HG03457 (cell line): ENCODE results near the gene RTP4.
A peak's percentile ranks its signal among the peaks of the same experiment; 100 is the strongest.
"Not testable (repeated sequence)": the region's sequence is repeated elsewhere in the genome, so short reads cannot be mapped to it uniquely, and the experiment has no call there.

Experiments used
- ATAC-seq: cut with Tn5 transposase; IDR thresholded peaks from one replicate; pipeline ENCODE4 v1.9.1; 2021; ENCODE audit warnings: moderate number of reproducible peaks; ENCODE audit not compliant: unreplicated experiment

Gene RTP4

GRCh38 chr3:187367561-187368103, 553 bp upstream of the RTP4 start:
- no peak for ATAC-seq

GRCh38 chr3:187369089-187369447, 883 bp downstream of the RTP4 start:
- peak; percentile 42 for ATAC-seq

GRCh38 chr3:187370051-187370450, 1.9 kb downstream of the RTP4 start:
- no peak for ATAC-seq

GRCh38 chr3:187375581-187375980, 7.4 kb downstream of the RTP4 start:
- no peak for ATAC-seq

- no peak for ATAC-seq
These were observed 9.7 kb downstream of the RTP4 start for GRCh38 chr3:187377842-187378241.

- no peak for ATAC-seq
These were observed 14.5 kb downstream of the RTP4 start for GRCh38 chr3:187382609-187383151.

GRCh38 chr3:187383246-187383645, 15.1 kb downstream of the RTP4 start:
- ATAC-seq, result no peak

- ATAC-seq, result no peak
These were observed 17.1 kb downstream of the RTP4 start for GRCh38 chr3:187385296-187385695.

GRCh38 chr3:187396661-187397060, 28.5 kb downstream of the RTP4 start:
- no peak for ATAC-seq

GRCh38 chr3:187398955-187399354, 30.8 kb downstream of the RTP4 start:
- ATAC-seq, result no peak

GRCh38 chr3:187400756-187401155, 32.6 kb downstream of the RTP4 start:
- ATAC-seq, result no peak

GRCh38 chr3:187401856-187402255, 33.7 kb downstream of the RTP4 start:
- ATAC-seq, result no peak

GRCh38 chr3:187403768-187404288, 35.6 kb downstream of the RTP4 start:
- ATAC-seq, result no peak

- no peak for ATAC-seq
These were observed 38.7 kb downstream of the RTP4 start for GRCh38 chr3:187406927-187407326.

GRCh38 chr3:187411991-187412781, 44.0 kb downstream of the RTP4 start:
- ATAC-seq, result not testable (repeated sequence)
